ENCODE measurements around the gene PEBP1.

GRCh38 chr12:118137148-118137678 is 1.3 kb downstream of the PEBP1 start:
- TF ChIP-seq CTCF (IDR thresholded peaks at IDR 0.05; ENCODE audit: insufficient read depth, low read length), result no peak
- TF ChIP-seq, protein P1, sequence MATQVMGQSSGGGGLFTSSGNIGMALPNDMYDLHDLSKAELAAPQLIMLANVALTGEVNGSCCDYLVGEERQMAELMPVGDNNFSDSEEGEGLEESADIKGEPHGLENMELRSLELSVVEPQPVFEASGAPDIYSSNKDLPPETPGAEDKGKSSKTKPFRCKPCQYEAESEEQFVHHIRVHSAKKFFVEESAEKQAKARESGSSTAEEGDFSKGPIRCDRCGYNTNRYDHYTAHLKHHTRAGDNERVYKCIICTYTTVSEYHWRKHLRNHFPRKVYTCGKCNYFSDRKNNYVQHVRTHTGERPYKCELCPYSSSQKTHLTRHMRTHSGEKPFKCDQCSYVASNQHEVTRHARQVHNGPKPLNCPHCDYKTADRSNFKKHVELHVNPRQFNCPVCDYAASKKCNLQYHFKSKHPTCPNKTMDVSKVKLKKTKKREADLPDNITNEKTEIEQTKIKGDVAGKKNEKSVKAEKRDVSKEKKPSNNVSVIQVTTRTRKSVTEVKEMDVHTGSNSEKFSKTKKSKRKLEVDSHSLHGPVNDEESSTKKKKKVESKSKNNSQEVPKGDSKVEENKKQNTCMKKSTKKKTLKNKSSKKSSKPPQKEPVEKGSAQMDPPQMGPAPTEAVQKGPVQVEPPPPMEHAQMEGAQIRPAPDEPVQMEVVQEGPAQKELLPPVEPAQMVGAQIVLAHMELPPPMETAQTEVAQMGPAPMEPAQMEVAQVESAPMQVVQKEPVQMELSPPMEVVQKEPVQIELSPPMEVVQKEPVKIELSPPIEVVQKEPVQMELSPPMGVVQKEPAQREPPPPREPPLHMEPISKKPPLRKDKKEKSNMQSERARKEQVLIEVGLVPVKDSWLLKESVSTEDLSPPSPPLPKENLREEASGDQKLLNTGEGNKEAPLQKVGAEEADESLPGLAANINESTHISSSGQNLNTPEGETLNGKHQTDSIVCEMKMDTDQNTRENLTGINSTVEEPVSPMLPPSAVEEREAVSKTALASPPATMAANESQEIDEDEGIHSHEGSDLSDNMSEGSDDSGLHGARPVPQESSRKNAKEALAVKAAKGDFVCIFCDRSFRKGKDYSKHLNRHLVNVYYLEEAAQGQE (IDR thresholded peaks at IDR 0.05; ENCODE audit: insufficient replicate concordance, low read depth), result no peak
- no peak for TF ChIP-seq POLR2AphosphoS5 (IDR thresholded peaks at IDR 0.05; ENCODE audit: low read depth)
- no peak for TF ChIP-seq GABPA (IDR thresholded peaks at IDR 0.05; ENCODE audit: low read depth)

All from HL-60 (cell line).